HG02973 (cell line): ENCODE measurements around the gene EDC4.
"Not testable (repeated sequence)": the region's sequence is repeated elsewhere in the genome, so short reads cannot be mapped to it uniquely, and the experiment has no call there.

Experiments used
- ATAC-seq: cut with Tn5 transposase; IDR thresholded peaks from one replicate; pipeline ENCODE4 v1.9.1; 2021; ENCODE audit warnings: moderate library complexity; ENCODE audit not compliant: unreplicated experiment

Gene EDC4, protein sequence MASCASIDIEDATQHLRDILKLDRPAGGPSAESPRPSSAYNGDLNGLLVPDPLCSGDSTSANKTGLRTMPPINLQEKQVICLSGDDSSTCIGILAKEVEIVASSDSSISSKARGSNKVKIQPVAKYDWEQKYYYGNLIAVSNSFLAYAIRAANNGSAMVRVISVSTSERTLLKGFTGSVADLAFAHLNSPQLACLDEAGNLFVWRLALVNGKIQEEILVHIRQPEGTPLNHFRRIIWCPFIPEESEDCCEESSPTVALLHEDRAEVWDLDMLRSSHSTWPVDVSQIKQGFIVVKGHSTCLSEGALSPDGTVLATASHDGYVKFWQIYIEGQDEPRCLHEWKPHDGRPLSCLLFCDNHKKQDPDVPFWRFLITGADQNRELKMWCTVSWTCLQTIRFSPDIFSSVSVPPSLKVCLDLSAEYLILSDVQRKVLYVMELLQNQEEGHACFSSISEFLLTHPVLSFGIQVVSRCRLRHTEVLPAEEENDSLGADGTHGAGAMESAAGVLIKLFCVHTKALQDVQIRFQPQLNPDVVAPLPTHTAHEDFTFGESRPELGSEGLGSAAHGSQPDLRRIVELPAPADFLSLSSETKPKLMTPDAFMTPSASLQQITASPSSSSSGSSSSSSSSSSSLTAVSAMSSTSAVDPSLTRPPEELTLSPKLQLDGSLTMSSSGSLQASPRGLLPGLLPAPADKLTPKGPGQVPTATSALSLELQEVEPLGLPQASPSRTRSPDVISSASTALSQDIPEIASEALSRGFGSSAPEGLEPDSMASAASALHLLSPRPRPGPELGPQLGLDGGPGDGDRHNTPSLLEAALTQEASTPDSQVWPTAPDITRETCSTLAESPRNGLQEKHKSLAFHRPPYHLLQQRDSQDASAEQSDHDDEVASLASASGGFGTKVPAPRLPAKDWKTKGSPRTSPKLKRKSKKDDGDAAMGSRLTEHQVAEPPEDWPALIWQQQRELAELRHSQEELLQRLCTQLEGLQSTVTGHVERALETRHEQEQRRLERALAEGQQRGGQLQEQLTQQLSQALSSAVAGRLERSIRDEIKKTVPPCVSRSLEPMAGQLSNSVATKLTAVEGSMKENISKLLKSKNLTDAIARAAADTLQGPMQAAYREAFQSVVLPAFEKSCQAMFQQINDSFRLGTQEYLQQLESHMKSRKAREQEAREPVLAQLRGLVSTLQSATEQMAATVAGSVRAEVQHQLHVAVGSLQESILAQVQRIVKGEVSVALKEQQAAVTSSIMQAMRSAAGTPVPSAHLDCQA (N-terminal part only)

DNA sequence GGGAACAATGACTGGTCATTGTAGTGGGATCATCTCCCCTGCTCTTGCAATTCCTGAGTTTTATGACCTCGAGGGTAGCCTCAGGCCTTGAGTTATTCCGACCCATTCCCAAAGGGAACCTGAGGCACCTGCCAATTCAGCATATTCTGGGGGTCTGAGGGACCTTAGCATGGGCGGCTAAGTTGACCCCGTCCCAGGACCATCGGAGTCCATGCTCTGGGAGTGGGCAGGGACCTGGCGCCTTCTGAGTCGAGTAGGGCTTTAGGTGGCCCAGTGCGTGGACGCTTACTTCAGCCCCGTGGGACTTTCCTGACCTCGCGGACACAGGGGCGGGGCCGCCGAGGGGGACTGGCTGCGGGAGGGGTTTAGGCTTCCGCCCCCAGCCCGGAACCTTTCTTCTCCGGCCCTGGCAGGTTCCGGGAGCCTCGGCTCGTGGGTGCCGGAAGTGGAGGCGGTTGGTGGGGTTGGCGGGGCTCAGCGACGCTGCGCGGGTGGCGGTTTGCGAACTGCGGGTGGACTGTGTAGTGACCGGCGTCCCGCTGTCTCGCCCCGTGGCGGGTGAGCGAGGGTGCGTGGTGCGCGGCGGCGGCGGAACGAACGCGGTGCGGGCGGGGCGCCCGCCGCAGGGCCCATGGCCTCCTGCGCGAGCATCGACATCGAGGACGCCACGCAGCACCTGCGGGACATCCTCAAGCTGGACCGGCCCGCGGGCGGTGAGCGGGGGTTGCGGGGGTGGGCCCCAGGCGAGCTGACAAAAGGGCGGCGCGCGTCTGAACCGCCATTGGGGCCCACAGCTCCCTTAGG, at the start of gene EDC4:
TSS of gene EDC4 (plus strand) at position 422 of the 804 bp plus-strand sequence. CDS start at position 632, 210 bp downstream.
- peak; percentile 60 for ATAC-seq

- ATAC-seq: no peak
Observed at GRCh38 chr16:67825119-67825518, 47.7 kb upstream of the EDC4 start.

DNA sequence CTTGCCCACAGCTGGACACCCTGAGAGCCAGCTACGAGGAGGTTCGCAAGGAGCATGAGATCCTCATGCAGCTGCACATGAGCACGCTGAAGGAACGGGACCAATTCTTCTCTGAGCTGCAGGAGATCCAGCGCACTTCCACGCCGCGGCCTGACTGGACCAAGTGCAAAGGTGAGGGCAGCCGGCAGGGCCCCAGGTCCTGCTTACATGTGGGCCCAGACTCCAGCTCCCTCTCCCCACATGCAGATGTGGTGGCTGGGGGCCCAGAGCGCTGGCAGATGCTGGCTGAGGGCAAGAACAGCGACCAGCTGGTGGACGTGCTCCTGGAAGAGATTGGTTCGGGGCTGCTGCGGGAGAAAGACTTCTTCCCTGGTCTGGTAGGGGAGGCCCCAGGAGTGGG, 46.9 kb upstream of the EDC4 start:
- ATAC-seq: no peak

GRCh38 chr16:67828651-67829050, 44.2 kb upstream of the EDC4 start:
- no peak for ATAC-seq

DNA sequence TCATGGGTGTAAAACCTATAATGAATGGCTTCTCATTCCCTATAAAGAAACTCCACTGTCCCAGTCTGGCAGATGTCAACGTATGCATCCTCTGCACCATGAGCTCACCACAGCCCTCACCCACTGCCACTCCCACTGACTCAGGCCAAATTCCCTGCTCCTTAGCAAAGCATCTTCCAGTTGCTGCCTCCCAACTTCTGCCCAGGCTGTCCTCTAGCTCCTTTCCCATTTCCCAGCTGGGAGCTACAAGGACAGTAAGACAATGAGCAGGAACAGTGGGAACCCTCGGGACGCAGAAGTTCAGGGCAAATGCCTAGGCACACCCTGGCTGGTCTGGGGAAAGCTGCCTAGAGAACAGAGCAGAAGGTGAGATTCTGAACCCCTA, 39.8 kb upstream of the EDC4 start:
- no peak for ATAC-seq

DNA sequence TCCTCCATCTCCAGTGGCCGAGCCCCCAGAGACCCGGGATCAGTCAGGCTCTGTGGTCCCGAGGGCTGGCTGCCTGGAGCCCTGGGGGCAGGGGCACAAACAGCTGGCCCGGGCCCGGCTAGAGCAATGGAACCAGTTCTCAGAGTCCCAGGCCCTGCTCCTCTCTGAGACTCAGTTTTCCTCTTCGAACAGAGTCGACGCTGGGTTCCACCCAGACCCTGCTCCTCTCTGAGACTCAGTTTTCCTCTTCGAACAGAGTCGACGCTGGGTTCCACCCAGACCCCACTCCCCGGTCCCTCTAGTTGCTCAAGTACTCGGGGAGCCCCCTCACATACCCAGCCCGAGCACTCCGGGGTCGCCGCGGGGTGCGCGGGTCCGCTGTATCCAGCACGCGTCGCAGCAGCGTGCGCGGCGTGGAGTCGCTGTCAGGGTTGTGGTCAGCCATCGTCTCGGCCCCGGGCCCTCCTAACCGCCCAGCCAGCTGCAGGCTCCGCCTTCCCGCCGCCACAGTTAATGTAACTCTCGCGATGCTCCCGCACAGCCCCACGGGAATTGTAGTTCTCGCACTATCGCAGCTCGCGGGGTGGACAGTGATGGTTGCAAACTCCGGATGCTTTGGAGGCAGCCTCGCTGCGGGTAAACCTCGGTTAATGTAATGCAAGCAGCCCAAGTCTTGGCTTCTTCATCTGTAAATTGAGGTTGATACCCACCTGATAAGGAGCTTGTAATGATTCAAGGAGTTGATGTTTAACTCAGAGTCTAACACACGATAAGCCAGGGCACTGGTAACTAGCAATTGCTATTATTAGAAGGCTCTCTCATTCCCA, 39.2 kb upstream of the EDC4 start:
- ATAC-seq: peak; percentile 89

DNA sequence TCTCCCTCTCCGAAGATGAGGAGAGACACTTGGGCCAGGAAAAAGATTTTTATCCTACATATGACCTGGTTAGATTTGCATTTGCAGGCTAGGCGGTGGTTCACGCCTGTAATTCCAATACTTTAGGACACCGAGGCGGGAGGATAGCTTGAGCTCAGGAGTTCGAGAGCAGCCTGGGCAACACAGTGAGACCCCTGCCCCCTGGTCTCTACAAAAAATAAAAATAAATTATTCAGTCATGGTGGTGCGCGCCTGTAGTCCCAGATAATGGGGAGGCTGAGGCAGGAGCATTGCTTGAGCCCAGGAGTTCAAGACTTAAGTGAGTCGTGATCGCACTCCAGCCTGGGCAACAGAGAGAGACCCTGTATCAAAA, 38.6 kb upstream of the EDC4 start:
- no peak for ATAC-seq

DNA sequence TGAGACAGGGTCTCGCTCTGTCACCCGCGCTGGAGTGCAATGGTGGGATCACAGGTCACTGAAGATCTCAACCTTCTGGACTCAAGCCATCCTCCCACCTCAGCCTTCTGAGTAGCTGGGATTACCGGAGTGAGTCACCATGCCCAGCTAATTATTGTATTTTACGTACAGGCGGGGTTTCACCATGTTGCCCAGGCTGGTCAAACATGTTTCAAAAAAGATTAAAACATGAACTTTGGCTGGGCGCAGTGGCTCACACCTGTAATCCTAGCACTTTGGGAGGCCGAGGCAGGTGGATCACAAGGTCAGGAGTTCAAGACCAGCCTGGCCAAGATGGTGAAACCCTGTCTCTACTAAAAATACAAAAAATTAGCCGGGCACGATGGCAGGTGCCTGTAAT, 35.7 kb upstream of the EDC4 start:
- not testable (repeated sequence) for ATAC-seq

GRCh38 chr16:67837811-67838210, 35.0 kb upstream of the EDC4 start:
- no peak for ATAC-seq

DNA sequence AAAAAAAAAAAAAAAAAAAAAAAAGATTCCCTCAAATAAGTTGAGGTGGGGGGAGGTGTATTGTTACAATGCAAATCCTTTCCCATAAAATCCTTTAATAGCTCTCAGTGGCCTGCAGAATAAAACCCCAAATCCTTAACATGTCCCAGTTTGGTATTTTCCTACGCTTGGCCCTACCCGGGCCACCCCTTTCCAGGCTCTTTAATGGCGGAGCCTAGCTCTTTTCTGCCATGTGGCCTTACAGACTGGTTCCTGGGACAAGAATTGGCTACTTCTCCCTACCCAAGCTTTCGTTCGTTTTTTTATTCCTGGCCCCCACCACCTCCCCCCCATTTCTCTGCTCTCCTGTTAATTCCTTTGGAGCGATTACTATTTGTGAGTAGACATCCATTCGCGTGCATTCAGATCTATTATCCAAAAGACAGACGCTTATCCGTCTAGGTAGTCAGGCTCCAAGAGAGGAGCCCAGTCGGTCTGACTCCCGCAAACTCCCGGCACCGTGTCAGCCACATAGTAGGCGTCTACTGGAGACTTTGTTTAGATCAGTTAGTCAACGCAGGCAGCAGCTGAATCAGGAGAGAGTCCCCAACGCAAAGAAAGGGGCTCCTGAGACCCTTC, 31.5 kb upstream of the EDC4 start:
- no peak for ATAC-seq

DNA sequence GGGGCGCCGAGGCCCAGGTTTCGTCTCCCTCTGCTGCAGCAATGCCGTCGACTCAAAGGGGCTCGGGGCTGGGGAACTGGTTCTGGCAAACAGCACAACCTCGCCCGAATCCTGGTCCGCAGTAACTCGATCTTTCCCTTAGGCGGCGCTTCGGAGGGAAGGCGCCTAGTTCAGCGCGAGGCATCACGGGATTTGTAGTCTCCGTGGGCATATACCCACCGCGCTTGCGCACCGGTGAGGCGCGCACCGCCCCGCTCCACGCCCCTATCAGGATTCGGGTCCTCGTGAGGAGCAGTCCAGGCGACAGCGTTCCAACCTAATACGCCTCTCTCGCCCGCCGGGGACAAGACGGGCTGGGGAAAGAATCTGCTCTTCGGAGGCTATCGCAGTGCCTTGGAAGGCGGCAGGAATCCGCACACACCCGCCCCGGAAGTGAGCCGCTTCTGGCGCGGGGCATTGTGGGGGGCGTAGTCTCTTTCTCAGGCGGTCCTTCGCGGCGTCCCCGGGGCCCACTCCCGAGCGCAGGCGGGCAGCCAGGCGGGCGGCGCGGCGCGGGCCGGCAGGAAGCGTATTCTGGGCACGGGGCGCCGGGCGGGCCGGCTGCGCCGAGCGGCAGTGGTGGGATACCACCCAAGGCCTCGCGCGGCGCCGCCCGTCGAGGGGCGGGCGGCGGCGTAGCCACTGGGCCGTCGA, 30.9 kb upstream of the EDC4 start, which contains the start of gene THAP11:
TSS of gene THAP11 (plus strand) at position 505 of the 693 bp plus-strand sequence. CDS start 235 bp downstream, outside the sequence.
- ATAC-seq: peak; percentile 41

GRCh38 chr16:67842509-67843342, 30.1 kb upstream of the EDC4 start:
- peak; percentile 0 for ATAC-seq

GRCh38 chr16:67843343-67843765, 29.5 kb upstream of the EDC4 start:
- no peak for ATAC-seq

DNA sequence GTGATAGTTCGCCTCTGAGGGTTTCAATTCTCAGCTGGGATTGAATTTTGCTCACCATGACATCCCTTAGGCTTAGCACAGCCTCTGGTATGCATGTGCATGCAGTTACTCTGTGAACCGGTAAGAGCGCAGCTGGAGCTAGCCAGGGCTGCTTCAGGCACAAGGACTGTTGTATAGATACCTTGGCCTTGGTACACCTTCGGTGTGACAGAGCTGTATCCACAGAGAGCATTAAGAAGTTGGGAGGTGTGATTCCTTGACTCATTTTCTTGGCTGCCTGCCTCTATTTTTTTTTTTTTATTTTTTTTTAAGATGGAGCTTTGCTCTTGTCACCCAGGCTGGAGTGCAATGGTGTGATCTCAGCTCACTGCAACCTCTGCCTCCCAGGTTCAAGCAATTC, 28.4 kb upstream of the EDC4 start:
- ATAC-seq: no peak

- ATAC-seq: no peak
Observed at GRCh38 chr16:67845291-67846062, 27.4 kb upstream of the EDC4 start.

DNA sequence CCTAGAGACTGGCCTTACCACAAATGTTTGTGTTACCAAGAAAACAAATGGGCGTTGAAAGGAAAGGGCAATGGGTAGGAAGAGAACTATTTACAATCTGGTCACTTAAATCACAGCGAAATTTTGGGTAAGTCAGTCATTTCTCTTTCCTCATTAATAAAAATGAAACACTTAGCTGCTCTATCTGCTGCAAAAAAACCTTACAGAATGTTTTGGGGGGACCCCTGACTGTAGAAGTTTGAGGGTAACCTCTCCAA, 26.9 kb upstream of the EDC4 start:
- no peak for ATAC-seq
